ENCODE data around the gene ATP8A1.

- TF ChIP-seq CTCF (IDR thresholded peaks at IDR 0.05) (no peak), POLR2A (IDR thresholded peaks at IDR 0.05) (no peak)
Measured at GRCh38 chr4:42637867-42638266, 19.0 kb downstream of the ATP8A1 start.
